Measurements from ENCODE around the gene CLSTN2.

CLSTN2 gene

DNA sequence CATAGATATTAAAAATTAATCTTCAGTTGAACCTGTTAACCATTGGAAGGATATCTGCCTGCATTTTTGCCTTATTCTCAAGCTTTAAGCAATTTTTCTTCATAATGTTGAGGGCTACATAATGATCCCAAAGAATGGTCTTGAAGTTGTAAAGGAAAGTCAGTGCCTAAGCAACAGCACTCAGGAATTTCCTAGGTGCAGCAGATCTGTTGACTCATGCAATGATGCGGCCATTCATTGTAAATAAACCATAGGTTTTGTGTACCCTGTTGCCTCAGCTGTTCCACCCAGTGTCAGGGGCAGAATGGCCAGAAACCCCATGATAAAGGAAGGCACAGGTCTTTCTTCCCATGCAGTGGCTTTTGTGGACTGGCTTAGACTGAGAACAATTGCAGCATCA is 664.5 kb downstream of the CLSTN2 start:
- H3K4me1 ChIP-seq (ENCODE audit: control insufficient read depth, low read length): no peaks in the 10 kb centered on the region
- no peaks in the 10 kb centered on the region for H3F3A ChIP-seq (ENCODE audit: control insufficient read depth, insufficient read depth)
- H3K79me2 ChIP-seq (ENCODE audit: control insufficient read depth, low read length): no peaks in the 10 kb centered on the region
- TF ChIP-seq EZH2phosphoT487 (IDR thresholded peaks at IDR 0.05; ENCODE audit: borderline replicate concordance, low read length): no peak
- TF ChIP-seq, protein P1, sequence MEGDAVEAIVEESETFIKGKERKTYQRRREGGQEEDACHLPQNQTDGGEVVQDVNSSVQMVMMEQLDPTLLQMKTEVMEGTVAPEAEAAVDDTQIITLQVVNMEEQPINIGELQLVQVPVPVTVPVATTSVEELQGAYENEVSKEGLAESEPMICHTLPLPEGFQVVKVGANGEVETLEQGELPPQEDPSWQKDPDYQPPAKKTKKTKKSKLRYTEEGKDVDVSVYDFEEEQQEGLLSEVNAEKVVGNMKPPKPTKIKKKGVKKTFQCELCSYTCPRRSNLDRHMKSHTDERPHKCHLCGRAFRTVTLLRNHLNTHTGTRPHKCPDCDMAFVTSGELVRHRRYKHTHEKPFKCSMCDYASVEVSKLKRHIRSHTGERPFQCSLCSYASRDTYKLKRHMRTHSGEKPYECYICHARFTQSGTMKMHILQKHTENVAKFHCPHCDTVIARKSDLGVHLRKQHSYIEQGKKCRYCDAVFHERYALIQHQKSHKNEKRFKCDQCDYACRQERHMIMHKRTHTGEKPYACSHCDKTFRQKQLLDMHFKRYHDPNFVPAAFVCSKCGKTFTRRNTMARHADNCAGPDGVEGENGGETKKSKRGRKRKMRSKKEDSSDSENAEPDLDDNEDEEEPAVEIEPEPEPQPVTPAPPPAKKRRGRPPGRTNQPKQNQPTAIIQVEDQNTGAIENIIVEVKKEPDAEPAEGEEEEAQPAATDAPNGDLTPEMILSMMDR (IDR thresholded peaks at IDR 0.05; ENCODE audit: low read depth, low read length, poor library complexity, severe bottlenecking): no peak
- H3K36me3 ChIP-seq (ENCODE audit: control insufficient read depth, low read length): no peaks in the 10 kb centered on the region
- H3K4me2 ChIP-seq (ENCODE audit: low read length): no peak overlapping the region
- no peaks in the 10 kb centered on the region for H4K20me1 ChIP-seq (ENCODE audit: control insufficient read depth, insufficient read depth, low read depth, low read length)
- no peak overlapping the region for H3K27ac ChIP-seq (ENCODE audit: low read depth, low read length)
- no peaks in the 10 kb centered on the region for H3K9me3 ChIP-seq (ENCODE audit: control insufficient read depth, insufficient read depth, low read length)
- no peaks in the 10 kb centered on the region for H3K9me2 ChIP-seq (replicated peaks; ENCODE audit: control insufficient read depth, low read length)
- no peak overlapping the region for H3K4me3 ChIP-seq (ENCODE audit: low read length)
- H3K27me3 ChIP-seq (ENCODE audit: control insufficient read depth, low read length): no peaks in the 10 kb centered on the region

GRCh38 chr3:140601881-140602280 is 666.9 kb downstream of the CLSTN2 start:
- no peak for TF ChIP-seq EZH2phosphoT487 (IDR thresholded peaks at IDR 0.05; ENCODE audit: borderline replicate concordance, low read length)
- TF ChIP-seq, protein P1 (IDR thresholded peaks at IDR 0.05; ENCODE audit: low read depth, low read length, poor library complexity, severe bottlenecking): no peak
- H3F3A ChIP-seq (ENCODE audit: control insufficient read depth, insufficient read depth): no peaks in the 10 kb centered on the region
- no peaks in the 10 kb centered on the region for H3K36me3 ChIP-seq (ENCODE audit: control insufficient read depth, low read length)
- H3K4me2 ChIP-seq (ENCODE audit: low read length): no peak overlapping the region
- H3K4me1 ChIP-seq (ENCODE audit: control insufficient read depth, low read length): no peaks in the 10 kb centered on the region
- no peaks in the 10 kb centered on the region for H3K9me2 ChIP-seq (replicated peaks; ENCODE audit: control insufficient read depth, low read length)
- no peaks in the 10 kb centered on the region for H3K27me3 ChIP-seq (ENCODE audit: control insufficient read depth, low read length)
- H4K20me1 ChIP-seq (ENCODE audit: control insufficient read depth, insufficient read depth, low read depth, low read length): no peaks in the 10 kb centered on the region
- H3K79me2 ChIP-seq (ENCODE audit: control insufficient read depth, low read length): no peaks in the 10 kb centered on the region
- H3K4me3 ChIP-seq (ENCODE audit: low read length): no peak overlapping the region
- no peak overlapping the region for H3K27ac ChIP-seq (ENCODE audit: low read depth, low read length)
- no peaks in the 10 kb centered on the region for H3K9me3 ChIP-seq (ENCODE audit: control insufficient read depth, insufficient read depth, low read length)

DNA sequence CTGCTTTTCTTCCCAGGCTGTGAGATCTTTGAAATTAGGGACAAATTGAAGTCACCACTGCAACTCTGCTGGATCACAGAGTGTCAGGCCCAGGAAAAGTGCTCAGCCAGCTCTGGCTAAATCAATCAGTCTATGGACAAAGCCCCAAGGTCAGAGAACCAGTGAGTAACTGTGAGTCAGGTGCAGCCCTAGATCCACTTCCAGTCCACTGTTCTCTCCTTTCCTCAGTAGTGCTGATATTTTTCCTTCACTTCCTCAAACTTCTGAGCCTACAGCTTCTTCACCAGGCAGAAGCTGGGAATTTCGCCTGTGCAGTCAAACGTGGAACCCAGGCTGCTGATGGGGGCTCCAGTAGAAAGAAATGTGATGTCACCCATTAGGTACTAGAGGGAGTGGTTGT is 667.8 kb downstream of the CLSTN2 start:
- 0 out of 2 replicates have a peak, but pooled peaks cover 2% of the 10 kb centered on the region for H3K9me3 ChIP-seq (ENCODE audit: control insufficient read depth, insufficient read depth, low read length)
- no peak for TF ChIP-seq EZH2phosphoT487 (IDR thresholded peaks at IDR 0.05; ENCODE audit: borderline replicate concordance, low read length)
- TF ChIP-seq, protein P1 (IDR thresholded peaks at IDR 0.05; ENCODE audit: low read depth, low read length, poor library complexity, severe bottlenecking): no peak
- H3K4me2 ChIP-seq (ENCODE audit: low read length): no peak overlapping the region
- no peaks in the 10 kb centered on the region for H3K79me2 ChIP-seq (ENCODE audit: control insufficient read depth, low read length)
- no peak overlapping the region for H3K27ac ChIP-seq (ENCODE audit: low read depth, low read length)
- no peaks in the 10 kb centered on the region for H3K36me3 ChIP-seq (ENCODE audit: control insufficient read depth, low read length)
- H3F3A ChIP-seq (ENCODE audit: control insufficient read depth, insufficient read depth): no peaks in the 10 kb centered on the region
- H3K27me3 ChIP-seq (ENCODE audit: control insufficient read depth, low read length): no peaks in the 10 kb centered on the region
- no peaks in the 10 kb centered on the region for H3K9me2 ChIP-seq (replicated peaks; ENCODE audit: control insufficient read depth, low read length)
- no peaks in the 10 kb centered on the region for H3K4me1 ChIP-seq (ENCODE audit: control insufficient read depth, low read length)
- H4K20me1 ChIP-seq (ENCODE audit: control insufficient read depth, insufficient read depth, low read depth, low read length): no peaks in the 10 kb centered on the region
- no peak overlapping the region for H3K4me3 ChIP-seq (ENCODE audit: low read length)

Measured in DOHH2 (cell line).